ENCODE data around the gene SYNGR1. TPM values are rescaled to one million over a fixed set of nuclear protein-coding genes. Genes with fewer than 3 reads are reported as not detected.

Gene SYNGR1
- total RNA-seq, 1 donor from 2014 or later = 32.6 TPM

DNA sequence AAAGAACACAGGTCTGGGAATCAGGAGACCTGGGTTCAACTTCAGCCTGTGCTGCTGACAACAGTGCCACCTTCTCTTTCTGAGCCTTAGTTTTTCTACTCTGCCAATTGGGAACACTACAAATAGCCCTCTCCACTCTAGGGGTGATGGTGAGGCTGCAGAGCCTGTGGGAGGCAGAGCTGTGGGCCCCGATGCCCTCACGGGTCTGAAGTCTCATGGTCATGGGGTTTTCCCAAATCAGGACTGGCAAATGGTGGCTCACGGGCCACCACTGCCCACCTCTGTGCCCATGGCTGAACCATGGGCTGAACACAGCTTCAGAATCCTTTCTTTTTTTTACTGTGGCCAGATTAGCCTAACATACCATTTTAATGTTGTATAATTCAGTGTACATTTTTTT lies 19.8 kb downstream of the SYNGR1 start:
- no peak for DNase-seq (ENCODE audit: low spot score)

DNA sequence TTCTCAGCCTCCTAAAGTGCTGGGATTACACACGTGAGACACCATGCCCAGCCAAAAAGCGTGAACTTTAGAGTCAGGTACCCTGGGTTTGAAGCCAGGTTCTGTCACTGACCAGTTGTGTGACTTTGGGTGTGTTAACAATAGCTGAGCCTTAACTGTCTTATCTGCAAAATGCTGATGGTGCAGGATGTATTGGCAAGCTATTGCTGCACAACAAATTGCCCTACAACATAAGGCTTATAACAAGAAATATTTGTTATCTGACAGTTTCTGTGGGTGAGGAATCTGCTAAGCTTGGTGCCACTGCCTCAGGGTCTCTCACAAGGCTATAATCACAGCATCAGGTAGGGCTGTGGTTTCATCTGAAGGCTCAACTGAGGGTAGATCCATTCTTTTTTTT lies 21.9 kb downstream of the SYNGR1 start:
- no peak for DNase-seq (ENCODE audit: low spot score)

GRCh38 chr22:39374191-39374590 lies 24.4 kb downstream of the SYNGR1 start:
- no peak for DNase-seq (ENCODE audit: low spot score)

DNA sequence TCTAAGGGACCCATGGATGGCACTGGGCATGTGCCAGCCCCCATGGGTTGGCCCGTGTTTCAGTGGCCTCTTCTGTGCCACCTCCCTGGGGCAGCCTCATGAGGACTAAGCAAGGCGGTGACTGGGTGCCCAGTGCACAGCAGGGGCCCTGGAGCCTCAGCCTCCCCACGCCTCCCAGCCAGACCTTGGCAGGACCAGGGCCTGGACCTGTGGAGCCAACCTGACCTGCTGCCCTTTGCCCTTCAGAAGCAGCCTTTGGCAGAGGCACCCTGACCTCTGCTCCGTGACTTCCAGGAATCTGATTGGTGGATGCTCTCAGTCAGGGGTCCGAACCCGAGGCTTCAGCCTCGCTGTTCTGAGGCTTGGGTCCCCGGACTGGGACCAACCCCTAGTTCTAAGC lies 25.0 kb downstream of the SYNGR1 start:
- no peak for DNase-seq (ENCODE audit: low spot score)

DNA sequence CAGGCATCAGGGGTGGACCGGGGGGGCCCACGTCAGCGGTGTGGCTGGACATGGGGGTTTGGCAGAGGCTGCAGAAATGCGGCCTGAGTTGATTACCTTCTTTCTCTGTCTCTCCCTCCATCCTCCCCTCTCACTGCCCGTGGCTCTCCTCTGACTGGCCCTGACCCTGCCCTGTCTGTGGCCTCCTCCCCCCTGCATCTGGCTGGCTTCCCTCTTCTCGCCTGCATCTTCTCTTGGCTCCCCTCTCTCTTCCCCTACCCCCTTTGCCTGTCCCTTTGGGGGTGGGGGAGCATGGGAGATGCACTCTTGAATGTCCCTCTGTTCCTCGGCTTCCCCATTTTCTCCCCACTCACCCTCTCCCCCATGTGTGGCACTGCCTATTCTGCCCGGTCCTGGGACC lies 25.9 kb downstream of the SYNGR1 start:
- no peak for DNase-seq (ENCODE audit: low spot score)

GRCh38 chr22:39379756-39380730 lies 30.3 kb downstream of the SYNGR1 start:
- no peak for DNase-seq (ENCODE audit: low spot score)

- DNase-seq (ENCODE audit: low spot score) = no peak
These were observed 31.4 kb downstream of the SYNGR1 start for GRCh38 chr22:39381009-39381755.

GRCh38 chr22:39381930-39382329 lies 32.1 kb downstream of the SYNGR1 start:
- DNase-seq (ENCODE audit: low spot score) = no peak

DNA sequence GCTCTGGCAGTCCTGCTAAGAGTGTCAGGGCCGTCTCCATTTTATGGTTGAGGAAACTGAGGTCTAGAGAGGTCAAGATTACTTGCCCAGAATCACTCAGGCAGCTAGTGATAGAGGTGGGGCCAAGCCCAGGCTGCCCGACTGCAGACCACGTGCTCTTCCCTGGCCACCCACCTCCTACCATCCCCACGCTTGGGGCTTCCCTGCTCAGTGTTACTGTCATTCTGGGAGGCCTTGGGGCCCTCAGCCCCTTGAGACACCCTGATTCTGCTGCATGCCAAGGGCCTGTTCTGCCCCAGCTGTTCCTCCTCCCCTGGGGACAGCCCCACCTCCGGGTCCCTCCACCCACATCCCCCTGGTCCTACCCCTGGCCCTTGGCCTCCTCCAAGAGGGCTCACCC lies 32.6 kb downstream of the SYNGR1 start:
- DNase-seq (ENCODE audit: low spot score) = no peak

- no peak for DNase-seq (ENCODE audit: low spot score)
These were observed 34.2 kb downstream of the SYNGR1 start for GRCh38 chr22:39383841-39384625.

DNA sequence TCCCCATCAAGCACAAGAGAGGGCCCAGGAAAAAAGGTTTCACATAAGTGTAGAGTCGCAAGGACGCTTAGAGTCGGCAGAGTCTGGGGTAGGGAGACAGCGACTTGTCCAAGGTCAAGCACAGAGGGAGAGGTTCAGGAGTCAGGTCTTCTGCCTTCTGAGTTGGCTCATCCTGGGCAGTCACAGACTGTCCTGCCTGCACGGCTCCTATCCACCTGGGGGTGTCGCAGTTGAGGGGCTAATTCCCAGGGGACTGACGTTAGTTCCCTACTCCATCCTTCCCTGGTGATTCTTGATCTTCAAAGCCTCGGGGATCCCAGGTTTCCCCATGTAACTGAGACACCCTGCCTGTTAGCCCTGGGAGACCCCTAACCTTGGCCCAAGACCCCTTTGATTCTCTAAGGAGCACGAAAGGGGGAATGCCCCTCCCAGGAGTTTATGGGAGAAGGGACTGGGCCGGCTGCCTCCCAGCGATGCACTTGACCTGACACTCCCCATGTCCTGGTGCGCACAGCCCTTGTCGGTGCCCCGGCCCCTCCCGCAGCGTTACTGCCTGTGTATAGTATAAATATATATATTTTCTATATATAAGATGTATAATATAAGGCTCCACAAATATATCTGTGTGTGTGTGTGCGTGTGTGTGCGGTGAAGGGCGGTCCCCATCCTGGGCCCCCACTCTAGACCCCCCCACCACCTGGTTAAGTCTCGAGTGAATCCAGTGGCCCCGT lies 35.1 kb downstream of the SYNGR1 start:
- no peak for DNase-seq (ENCODE audit: low spot score)

DNA sequence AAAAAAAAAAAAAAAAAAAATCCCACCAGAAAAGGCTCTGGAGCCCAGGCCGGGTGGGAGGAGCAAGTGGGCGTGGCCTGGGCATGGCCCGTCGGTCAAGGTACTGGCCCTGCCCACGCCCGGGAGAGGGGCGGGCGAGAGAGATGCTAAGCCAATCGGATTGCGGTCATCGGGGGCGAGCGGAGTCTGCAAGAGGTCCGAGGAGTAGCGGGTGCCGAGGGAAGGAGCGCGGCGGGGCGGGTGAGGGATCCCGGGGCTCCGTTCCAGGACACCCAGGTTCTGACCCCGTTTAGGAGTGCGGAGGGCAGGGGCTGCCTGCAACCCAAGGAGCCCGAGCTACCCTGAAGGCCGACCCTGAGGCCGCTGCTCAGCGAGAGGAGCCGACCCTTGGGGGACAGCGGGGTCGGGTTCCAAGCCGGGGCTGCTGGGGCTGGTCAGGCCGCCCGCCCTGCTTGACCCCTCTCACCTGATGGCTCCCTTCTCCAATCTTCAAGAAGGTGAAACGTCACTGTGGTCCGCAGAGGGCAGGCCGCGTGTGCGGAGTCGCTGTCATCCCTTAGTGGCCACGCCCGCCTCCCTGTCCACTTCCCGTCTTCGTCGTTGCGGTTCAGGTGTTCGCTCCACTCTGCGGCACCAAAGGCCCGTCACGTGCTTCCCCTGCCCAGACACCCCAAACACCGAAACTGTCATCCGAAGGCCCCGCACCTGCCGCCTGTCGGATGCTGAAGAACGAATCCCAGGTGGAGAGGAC lies 38.6 kb downstream of the SYNGR1 start:
- DNase-seq (ENCODE audit: low spot score) = peak; percentile 76

GRCh38 chr22:39389420-39389819 lies 39.6 kb downstream of the SYNGR1 start:
- no peak for DNase-seq (ENCODE audit: low spot score)

- DNase-seq (ENCODE audit: low spot score) = no peak
These were observed 42.7 kb downstream of the SYNGR1 start for GRCh38 chr22:39392341-39392948.

- DNase-seq (ENCODE audit: low spot score) = no peak
These were observed 46.4 kb downstream of the SYNGR1 start for GRCh38 chr22:39395936-39396796.

DNA sequence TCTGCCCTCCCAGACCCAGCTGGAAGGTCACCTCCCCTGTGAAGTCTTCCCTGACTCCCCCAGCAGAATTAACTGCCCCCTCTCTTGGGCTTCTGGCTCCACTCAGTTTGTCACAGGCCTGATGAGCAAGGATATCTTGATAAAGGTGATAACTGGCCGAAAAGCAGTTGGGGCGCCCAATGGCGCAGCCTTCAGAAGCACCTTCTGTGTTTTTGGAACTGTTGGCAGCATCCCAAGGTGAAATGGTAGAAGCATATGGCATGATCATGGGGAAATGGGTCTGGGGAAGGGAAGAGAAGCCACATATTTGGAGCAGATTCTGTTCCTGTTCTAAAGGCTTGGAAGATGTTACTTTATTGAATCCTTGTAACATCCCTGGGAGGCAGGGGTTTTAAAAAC lies 47.0 kb downstream of the SYNGR1 start:
- no peak for DNase-seq (ENCODE audit: low spot score)

DNA sequence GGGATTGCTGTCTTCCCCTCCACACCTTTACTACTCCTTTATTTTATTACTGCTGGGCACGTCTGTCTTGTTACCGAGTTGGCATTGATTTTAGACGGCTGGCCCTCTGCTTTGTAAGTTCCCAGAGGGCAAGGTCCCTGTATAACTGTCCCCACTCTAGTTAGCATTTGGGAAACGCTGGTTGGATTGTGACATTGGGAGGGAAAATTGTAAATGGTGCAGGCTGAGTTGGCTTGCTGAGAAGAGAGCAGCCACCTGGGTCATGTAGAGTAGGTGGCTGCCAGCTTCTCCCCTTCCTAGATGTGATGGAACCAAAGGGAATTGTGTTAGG lies 51.5 kb downstream of the SYNGR1 start:
- no peak for DNase-seq (ENCODE audit: low spot score)

DNA sequence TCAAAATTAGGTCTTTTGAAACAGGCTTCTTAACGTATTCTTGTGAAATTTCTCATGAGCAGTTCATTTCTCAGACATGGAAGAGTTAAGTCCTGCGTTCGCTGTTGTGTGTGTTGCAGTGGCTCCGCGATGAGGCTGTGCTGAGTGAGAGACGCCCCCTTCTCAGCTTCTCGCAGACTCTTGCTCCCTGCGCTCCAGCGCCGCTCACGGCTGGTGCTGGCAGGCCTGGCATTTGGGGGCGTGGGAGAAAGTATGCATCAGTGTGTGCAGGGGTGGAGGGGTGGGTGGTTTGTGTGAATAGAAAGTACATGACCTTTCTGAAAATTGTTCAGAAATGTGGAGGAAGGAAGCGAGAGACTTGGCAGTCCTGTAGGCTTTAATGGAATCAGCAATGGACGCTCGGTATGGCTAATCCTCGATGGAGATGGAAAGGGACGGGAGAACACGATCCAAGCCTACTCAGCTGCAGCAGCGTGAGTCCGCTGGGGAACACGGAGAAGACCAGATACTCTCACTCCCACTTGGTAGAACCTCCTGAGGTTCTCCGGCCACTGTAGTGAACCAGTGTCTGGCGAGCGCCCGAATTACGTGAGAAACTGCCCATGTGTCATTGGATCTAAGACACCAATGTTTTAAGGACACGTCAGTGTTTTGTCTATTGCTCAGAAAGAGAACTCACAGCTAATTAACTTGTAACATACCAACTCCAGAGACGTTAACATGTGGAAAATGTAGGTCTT lies 55.7 kb downstream of the SYNGR1 start:
- DNase-seq (ENCODE audit: low spot score) = no peak

- no peak for DNase-seq (ENCODE audit: low spot score)
These were observed 58.4 kb downstream of the SYNGR1 start for GRCh38 chr22:39408173-39408572.
